Upper lobe of left lung (tissue), 4 donors: ENCODE data around the gene GAPDHS.

Experiments
- POLR2A ChIP-seq, 4 donors: fragments of 450-650 bp; IDR thresholded peaks; one replicate each; pipeline ENCODE4 v1.5.1; 2016 to 2017; ENCODE audit warnings: antibody characterized with exemption in 4 of 4, mild to moderate bottlenecking in 2 of 4
- TF ChIP-seq, protein P1 (sequence below), 6 experiments: fragments of 450-650 bp in 4 of 6; fragments of 200-600 bp in 2 of 6; sonication (generic) in 2 of 6; IDR thresholded peaks; one replicate each; pipeline ENCODE4 v1.5.1; 2016 to 2019; ENCODE audit warnings: antibody characterized with exemption in 6 of 6

GRCh38 chr19:35528218-35529038, 4.8 kb upstream of the GAPDHS start, which contains the start of gene SBSN:
- TF ChIP-seq POLR2A (IDR thresholded peaks at IDR 0.05), result no peak
- TF ChIP-seq, protein P1, sequence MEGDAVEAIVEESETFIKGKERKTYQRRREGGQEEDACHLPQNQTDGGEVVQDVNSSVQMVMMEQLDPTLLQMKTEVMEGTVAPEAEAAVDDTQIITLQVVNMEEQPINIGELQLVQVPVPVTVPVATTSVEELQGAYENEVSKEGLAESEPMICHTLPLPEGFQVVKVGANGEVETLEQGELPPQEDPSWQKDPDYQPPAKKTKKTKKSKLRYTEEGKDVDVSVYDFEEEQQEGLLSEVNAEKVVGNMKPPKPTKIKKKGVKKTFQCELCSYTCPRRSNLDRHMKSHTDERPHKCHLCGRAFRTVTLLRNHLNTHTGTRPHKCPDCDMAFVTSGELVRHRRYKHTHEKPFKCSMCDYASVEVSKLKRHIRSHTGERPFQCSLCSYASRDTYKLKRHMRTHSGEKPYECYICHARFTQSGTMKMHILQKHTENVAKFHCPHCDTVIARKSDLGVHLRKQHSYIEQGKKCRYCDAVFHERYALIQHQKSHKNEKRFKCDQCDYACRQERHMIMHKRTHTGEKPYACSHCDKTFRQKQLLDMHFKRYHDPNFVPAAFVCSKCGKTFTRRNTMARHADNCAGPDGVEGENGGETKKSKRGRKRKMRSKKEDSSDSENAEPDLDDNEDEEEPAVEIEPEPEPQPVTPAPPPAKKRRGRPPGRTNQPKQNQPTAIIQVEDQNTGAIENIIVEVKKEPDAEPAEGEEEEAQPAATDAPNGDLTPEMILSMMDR (IDR thresholded peaks at IDR 0.05), result no peak
